Measurements from ENCODE around the gene TTLL7. TPM values are rescaled to one million over a fixed set of nuclear protein-coding genes. Genes with fewer than 3 reads are reported as not detected.

The TTLL7 gene
- total RNA-seq, 1 donor from 2014 or later, result 37.9 TPM

- Mint-ChIP-seq H3K9me3 (peaks cover 13% of the 10 kb centered on the region), H3K27me3 (ENCODE audit: insufficient read depth, low read depth) (no peaks in the 10 kb centered on the region), H3K4me3 (no peak overlapping the region), H3K27ac (no peak overlapping the region), H3K36me3 (peaks cover 4% of the 10 kb centered on the region), H3K4me1 (no peaks in the 10 kb centered on the region)
- DNase-seq (ENCODE audit: low spot score), result peak; percentile 15
- H3K4me3 ChIP-seq, result no peak overlapping the region
- H3K79me2 ChIP-seq (ENCODE audit: low read depth), result no peaks in the 10 kb centered on the region
- no peaks in the 10 kb centered on the region for H3K9me3 ChIP-seq (ENCODE audit: low read depth)
- peak; percentile 11 for TF ChIP-seq CTCF (IDR thresholded peaks at IDR 0.05)
- no peak for TF ChIP-seq EZH2 (IDR thresholded peaks at IDR 0.05)
- TF ChIP-seq EZH2phosphoT487 (IDR thresholded peaks at IDR 0.05), result no peak
- no peak overlapping the region for H3K4me2 ChIP-seq
- H3K27ac ChIP-seq, result no peak overlapping the region
- H3K9ac ChIP-seq, result no peak overlapping the region
- peaks cover 6% of the 10 kb centered on the region for H3K36me3 ChIP-seq
- no peaks in the 10 kb centered on the region for H3K27me3 ChIP-seq
- no peaks in the 10 kb centered on the region for H3F3A ChIP-seq (ENCODE audit: low read depth)
- no peaks in the 10 kb centered on the region for H3K4me1 ChIP-seq
- H2AFZ ChIP-seq (replicated peaks), result no peak overlapping the region
- no peaks in the 10 kb centered on the region for H4K20me1 ChIP-seq (ENCODE audit: low read depth)
Measured at GRCh38 chr1:83942914-83943313, 56.0 kb downstream of the TTLL7 start.

GRCh38 chr1:83934550-83934949, 64.4 kb downstream of the TTLL7 start:
- H3K27me3 ChIP-seq, result no peaks in the 10 kb centered on the region
- no peak for DNase-seq (ENCODE audit: low spot score)
- Mint-ChIP-seq H3K36me3 (peaks cover 2% of the 10 kb centered on the region), H3K9me3 (no peaks in the 10 kb centered on the region), H3K27me3 (ENCODE audit: insufficient read depth, low read depth) (no peaks in the 10 kb centered on the region), H3K4me3 (no peak overlapping the region), H3K4me1 (no peaks in the 10 kb centered on the region), H3K27ac (no peak overlapping the region)
- TF ChIP-seq CTCF (IDR thresholded peaks at IDR 0.05) (no peak), EZH2phosphoT487 (IDR thresholded peaks at IDR 0.05) (no peak), EZH2 (IDR thresholded peaks at IDR 0.05) (no peak)
- H3K36me3 ChIP-seq, result no peaks in the 10 kb centered on the region
- no peaks in the 10 kb centered on the region for H3F3A ChIP-seq (ENCODE audit: low read depth)
- no peak overlapping the region for H3K4me2 ChIP-seq
- H3K4me1 ChIP-seq, result no peaks in the 10 kb centered on the region
- H3K27ac ChIP-seq, result no peak overlapping the region
- no peak overlapping the region for H3K9ac ChIP-seq
- no peaks in the 10 kb centered on the region for H3K9me3 ChIP-seq (ENCODE audit: low read depth)
- no peaks in the 10 kb centered on the region for H3K79me2 ChIP-seq (ENCODE audit: low read depth)
- no peak overlapping the region for H3K4me3 ChIP-seq
- H4K20me1 ChIP-seq (ENCODE audit: low read depth), result no peaks in the 10 kb centered on the region
- no peak overlapping the region for H2AFZ ChIP-seq (replicated peaks)

- Histone ChIP-seq H2AFZ (replicated peaks) (no peak overlapping the region), H3K36me3 (no peaks in the 10 kb centered on the region), H3K4me2 (no peak overlapping the region), H3K9ac (no peak overlapping the region), H3K79me2 (ENCODE audit: low read depth) (no peaks in the 10 kb centered on the region), H3K4me1 (no peaks in the 10 kb centered on the region), H3K9me3 (ENCODE audit: low read depth) (no peaks in the 10 kb centered on the region), H3K4me3 (no peak overlapping the region), H3F3A (ENCODE audit: low read depth) (no peaks in the 10 kb centered on the region), H4K20me1 (ENCODE audit: low read depth) (no peaks in the 10 kb centered on the region), H3K27ac (no peak overlapping the region), H3K27me3 (no peaks in the 10 kb centered on the region)
- H3K36me3 Mint-ChIP-seq, result peaks cover 2% of the 10 kb centered on the region
- no peaks in the 10 kb centered on the region for H3K27me3 Mint-ChIP-seq (ENCODE audit: insufficient read depth, low read depth)
- TF ChIP-seq EZH2phosphoT487 (IDR thresholded peaks at IDR 0.05) (no peak), EZH2 (IDR thresholded peaks at IDR 0.05) (no peak), CTCF (IDR thresholded peaks at IDR 0.05) (no peak)
- DNase-seq (ENCODE audit: low spot score), result no peak
- H3K9me3 Mint-ChIP-seq, result no peaks in the 10 kb centered on the region
- H3K4me1 Mint-ChIP-seq, result no peaks in the 10 kb centered on the region
- no peak overlapping the region for H3K4me3 Mint-ChIP-seq
- no peak overlapping the region for H3K27ac Mint-ChIP-seq
Measured at GRCh38 chr1:83932693-83933092, 66.2 kb downstream of the TTLL7 start.
